ENCODE results near the gene SLC25A14.
"Not testable (repeated sequence)": the region's sequence is repeated elsewhere in the genome, so short reads cannot be mapped to it uniquely, and the experiment has no call there.

The SLC25A14 gene

DNA sequence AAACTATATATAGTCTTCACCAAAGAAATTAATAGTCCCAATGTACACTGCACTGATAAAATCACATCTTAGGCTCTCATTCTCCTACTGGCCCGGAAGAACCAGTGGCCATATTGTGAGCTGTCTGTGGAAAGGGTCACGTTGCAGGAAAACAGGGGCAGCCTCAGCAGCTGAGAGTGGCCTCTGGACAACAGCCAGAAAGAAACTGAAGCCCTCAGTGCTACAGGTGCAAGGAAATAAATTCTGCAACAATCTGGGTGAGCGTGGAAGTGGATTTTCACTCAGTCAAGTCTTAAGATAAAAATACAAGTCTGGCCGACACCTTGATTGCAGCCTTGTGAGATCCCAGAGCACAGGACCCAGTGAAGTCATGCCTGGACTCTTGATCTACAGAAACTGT lies 3.2 kb upstream of the SLC25A14 start:
- TF ChIP-seq, protein P1, sequence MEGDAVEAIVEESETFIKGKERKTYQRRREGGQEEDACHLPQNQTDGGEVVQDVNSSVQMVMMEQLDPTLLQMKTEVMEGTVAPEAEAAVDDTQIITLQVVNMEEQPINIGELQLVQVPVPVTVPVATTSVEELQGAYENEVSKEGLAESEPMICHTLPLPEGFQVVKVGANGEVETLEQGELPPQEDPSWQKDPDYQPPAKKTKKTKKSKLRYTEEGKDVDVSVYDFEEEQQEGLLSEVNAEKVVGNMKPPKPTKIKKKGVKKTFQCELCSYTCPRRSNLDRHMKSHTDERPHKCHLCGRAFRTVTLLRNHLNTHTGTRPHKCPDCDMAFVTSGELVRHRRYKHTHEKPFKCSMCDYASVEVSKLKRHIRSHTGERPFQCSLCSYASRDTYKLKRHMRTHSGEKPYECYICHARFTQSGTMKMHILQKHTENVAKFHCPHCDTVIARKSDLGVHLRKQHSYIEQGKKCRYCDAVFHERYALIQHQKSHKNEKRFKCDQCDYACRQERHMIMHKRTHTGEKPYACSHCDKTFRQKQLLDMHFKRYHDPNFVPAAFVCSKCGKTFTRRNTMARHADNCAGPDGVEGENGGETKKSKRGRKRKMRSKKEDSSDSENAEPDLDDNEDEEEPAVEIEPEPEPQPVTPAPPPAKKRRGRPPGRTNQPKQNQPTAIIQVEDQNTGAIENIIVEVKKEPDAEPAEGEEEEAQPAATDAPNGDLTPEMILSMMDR (conservative IDR thresholded peaks at IDR 0.05; ENCODE audit: low read length) = no peak
- no peak overlapping the region for H3K4me3 ChIP-seq (ENCODE audit: low read length)

DNA sequence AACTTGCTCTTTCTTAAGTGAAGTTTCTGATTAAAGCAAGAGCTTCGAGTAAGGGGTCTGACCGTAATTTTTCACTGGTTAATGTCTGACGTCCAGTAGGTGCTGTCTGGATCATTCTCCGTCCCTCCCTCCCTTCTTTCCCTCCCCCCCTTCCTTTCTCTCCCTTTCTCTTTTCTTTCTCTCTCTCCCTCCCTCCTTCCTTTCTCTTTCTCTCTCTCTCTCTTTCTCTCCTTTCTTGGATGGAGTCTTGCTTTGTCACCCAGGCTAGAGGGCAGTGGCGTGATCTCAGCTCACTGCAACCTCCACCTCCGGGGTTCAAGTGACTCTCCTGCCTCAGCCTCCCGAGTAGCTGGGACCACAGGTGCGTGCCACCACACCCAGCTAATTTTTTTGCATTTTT lies 850 bp upstream of the SLC25A14 start:
- not testable (repeated sequence) for DNase-seq (ENCODE audit: low read depth); H3K4me3 ChIP-seq (ENCODE audit: low read length)

More for the DNA sequence above, 3.2 kb upstream of the SLC25A14 start:
- DNase-seq (ENCODE audit: low read depth) = no peak

DNA sequence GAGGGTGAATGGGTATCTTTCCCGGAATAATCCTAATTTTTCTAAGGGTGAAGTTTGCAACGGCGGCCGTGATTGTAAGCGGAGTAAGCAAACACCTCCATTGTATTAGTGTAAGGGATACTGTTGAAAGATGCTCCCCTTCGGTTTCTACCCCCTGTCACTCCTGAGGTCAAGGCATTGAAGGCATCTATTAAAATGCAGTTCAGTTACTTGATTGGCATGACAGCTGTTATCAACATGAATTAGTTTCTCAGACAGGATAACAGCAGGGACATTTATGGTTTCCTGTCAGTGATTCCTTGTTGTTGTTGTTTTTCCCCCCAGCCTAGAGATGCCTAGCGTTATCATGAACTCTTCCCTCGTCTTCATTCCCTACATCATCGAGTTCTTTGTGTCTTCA lies 552 bp downstream of the SLC25A14 start:
- TF ChIP-seq, protein P1 (conservative IDR thresholded peaks at IDR 0.05; ENCODE audit: low read length) = no peak
- H3K4me3 ChIP-seq (ENCODE audit: low read length) = peak overlapping the region; percentile 82
- DNase-seq (ENCODE audit: low read depth) = no peak

DNA sequence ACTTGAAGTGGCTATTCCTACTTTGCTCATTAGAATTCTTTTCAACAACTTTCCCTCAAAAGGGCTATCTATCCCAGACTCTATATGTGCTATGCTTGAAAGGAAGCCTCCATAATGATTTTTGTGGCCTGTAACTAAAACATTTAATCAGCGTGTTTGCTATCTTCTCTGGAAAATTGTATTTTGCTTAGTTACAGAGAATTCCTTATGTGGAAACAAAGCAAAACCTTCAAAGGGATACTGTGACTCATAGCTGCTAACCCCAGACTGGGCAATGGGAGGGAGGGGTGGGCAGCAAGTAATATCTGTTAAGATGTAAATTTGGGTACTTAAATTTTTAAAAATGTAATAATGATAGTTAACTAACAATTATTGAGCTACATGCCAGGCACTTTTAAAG lies 3.7 kb downstream of the SLC25A14 start:
- no peak overlapping the region for H3K4me3 ChIP-seq (ENCODE audit: low read length)
- no peak for DNase-seq (ENCODE audit: low read depth)
- TF ChIP-seq, protein P1 (conservative IDR thresholded peaks at IDR 0.05; ENCODE audit: low read length) = no peak

DNA sequence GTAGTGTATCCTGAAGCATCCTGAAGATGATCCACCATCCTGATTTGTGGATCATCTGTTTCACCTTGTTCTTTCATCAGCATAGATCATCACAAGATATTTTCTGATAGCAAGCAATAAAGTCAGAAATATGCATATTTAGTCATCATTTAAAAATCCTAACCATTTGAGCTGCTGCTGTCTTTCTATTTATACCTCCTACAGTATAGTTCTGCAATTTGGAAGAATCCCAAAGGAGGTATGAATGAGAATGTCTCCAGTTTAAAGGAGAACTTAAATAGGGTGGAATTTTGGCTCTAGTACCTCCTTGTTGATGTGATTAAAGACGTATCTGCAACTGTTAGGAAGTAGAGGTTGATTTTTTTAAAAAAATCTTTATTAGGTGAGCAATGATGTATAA lies 7.6 kb downstream of the SLC25A14 start:
- TF ChIP-seq, protein P1 (conservative IDR thresholded peaks at IDR 0.05; ENCODE audit: low read length) = no peak
- H3K4me3 ChIP-seq (ENCODE audit: low read length) = no peak overlapping the region
- DNase-seq (ENCODE audit: low read depth) = peak; percentile 11

DNA sequence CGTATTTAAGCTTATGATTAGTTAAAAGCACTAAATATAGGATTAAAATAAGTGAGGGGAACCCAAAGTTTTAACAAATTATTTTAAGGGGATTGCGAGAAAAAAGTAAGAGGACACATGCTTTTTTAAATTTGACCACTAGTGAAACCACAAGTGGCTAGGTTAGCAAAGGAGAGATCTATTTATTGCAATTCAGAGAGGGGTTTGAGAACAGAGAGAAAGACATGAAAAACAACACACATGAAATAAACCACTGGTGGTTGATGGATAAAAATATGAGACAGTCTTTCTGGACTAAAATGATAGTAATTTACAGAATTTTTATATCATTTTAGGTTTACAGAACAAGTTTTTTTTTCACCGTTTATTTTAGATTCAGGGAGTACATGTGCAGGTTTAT lies 11.8 kb downstream of the SLC25A14 start:
- no peak overlapping the region for H3K4me3 ChIP-seq (ENCODE audit: low read length)
- TF ChIP-seq, protein P1 (conservative IDR thresholded peaks at IDR 0.05; ENCODE audit: low read length) = no peak
- no peak for DNase-seq (ENCODE audit: low read depth)

DNA sequence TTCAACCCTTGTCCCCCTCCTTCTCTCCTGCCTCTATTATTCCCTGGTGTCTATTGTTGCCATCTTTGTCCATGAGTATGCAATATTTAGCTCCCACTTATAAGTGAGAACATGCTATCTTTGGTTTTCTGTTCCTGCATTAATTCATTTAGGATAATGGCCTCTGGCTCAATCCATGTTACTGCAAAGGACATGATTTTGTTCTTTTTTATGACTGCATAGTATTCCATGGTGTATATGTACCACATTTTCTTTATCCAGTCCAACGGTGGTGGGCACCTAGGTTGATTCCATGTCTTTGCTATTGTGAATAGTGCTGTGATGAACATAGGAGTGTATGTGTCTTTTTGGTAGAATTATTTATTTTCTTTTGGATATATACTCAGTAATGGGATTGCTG lies 12.3 kb downstream of the SLC25A14 start:
- not testable (repeated sequence) for DNase-seq (ENCODE audit: low read depth); H3K4me3 ChIP-seq (ENCODE audit: low read length)

DNA sequence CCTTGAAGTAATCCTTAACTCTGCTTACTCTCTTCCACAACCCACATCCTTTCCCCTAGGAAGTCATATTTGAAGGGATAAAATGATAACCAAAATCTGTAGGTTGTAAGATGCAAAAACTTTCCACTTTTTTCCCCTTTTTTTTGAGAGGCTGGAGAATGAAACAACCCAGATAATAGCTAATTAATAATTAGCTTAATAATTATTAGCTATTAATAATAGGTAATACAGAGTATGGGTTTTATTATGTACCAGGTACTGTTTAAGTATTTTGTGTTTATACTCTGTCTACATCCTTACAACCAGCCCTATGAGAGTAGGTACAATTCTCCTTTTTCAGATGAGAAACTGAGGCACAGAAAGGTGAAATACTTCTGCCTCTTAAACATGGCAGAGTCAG lies 36.4 kb downstream of the SLC25A14 start:
- TF ChIP-seq, protein P1 (conservative IDR thresholded peaks at IDR 0.05; ENCODE audit: low read length) = no peak
- no peak for DNase-seq (ENCODE audit: low read depth)
- no peak overlapping the region for H3K4me3 ChIP-seq (ENCODE audit: low read length)
